Middle frontal gyrus (tissue), 1 donor: ENCODE measurements around the gene MIGA2.
"Not testable (repeated sequence)": the region's sequence is repeated elsewhere in the genome, so short reads cannot be mapped to it uniquely, and the experiment has no call there.

ENCODE experiments used
- DNase-seq: peaks from one replicate; pipeline ENCODE4 v3.0.0-alpha.2; 2015; ENCODE audit warnings: low spot score; ENCODE audit errors: extremely low spot score

The MIGA2 gene

DNA sequence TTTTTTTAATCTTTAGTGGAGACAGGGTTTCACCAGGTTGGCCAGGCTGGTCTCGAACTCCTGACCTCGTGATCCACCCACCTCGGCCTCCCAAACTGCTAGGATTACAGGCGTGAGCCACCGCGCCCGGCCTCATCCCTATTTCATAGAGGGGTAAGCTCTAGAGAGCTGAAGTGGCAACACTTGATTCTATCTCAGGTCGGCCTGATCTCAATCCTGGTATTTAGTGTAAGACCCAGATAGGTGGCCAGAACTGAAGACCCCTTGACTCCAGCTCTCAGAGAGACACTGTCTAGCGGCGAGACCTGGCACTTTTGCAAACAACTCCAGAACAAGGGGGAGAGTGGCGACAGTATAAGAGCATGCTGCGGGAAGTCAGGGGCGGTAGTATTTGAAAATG lies 588 bp upstream of the MIGA2 start:
- DNase-seq, result not testable (repeated sequence)

- DNase-seq, result no peak
These were observed 719 bp downstream of the MIGA2 start for GRCh38 chr9:129036923-129037766.

DNA sequence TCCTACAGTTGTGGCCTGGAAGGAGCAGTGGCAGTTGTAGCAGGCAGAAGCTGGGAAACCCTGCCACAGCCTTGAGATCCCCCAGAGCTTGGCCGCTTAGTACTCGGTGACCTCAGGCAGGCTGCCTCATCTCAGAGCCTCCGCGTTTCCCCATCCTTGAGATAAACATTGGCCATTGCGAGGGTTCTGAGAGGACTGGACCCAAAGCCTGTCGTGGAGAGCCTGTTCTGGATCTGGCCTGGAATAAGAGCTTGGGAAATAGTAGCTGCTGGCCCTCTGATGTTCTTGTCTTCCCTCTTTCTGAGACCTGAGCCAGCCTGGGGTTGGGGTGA lies 1.3 kb downstream of the MIGA2 start:
- DNase-seq, result no peak

DNA sequence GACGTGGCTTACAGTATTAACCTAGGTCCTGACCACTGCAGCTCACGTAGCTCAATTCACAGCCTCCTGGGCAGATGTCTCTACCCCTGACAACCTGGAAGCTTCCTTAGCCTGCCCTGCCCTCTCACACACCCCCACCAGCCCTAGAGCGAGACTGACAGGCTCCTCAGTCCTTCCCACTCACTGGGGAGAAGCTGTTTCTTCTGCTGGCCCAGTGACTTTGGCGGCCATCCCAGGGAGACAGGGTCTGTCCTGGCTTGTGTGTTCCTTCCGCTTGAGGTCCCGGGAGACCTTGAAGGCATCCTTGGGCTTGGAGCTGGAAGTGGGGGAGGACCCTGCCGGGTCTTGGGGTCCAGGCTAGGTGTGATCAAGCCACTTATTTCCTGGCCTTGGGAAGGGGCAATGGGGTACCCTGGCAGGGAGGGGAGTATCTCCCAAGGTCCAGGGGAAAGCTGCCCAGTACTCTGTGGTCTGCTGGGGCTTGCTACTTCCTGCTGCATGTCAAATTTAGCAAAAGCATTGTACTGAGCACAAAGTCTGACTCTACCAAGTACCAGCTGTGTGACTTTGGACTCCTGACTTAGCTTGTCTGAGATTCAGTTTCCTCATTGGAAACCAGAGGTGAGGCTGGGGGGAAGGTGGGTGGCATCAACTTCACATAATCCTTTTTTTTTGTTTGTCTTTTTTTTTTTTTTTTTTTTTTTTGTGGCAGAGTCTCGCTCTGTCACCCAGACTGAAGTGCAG lies 1.9 kb downstream of the MIGA2 start:
- no peak for DNase-seq

GRCh38 chr9:129040113-129040643 lies 3.8 kb downstream of the MIGA2 start:
- DNase-seq, result no peak

GRCh38 chr9:129042016-129042415 lies 5.6 kb downstream of the MIGA2 start:
- no peak for DNase-seq

DNA sequence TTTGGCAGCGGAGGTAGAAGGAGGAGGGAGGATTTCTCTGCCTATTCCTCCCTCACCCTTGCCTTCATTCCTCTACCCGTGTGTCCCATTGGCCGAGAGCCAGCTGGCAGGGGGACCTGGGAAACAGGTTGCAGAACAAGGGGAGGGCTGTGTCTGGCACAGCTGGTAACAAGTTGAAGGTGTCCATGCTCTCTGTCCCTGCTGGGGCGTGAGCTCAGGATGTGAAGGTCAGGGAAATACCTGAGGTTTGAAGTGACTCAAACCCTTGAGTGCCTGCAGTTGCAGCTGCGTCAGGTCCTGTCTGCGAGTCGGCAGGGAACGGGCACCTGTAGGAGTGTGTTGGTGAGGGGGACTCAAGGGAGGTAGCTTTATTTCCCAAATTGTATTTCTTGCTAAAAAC lies 16.2 kb downstream of the MIGA2 start:
- no peak for DNase-seq

DNA sequence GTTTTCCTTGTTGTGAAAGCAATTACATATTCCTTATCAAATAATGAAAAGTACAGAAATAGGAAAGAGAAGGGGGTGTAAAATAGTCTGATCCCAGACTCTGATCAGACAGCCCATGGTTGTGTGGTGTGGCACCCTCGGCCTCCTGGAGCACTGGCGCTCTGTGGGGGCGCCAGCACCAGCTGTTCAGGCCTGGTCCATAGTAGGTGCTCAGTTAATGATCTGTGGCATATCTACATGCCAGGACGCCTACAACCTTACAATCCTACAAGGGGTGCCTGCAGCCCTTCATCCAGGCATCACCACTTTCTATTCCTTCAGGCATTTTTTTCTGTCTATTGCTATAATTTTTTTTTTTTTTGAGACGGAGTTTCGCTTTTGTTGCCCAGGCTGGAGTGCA lies 16.6 kb downstream of the MIGA2 start:
- no peak for DNase-seq

- no peak for DNase-seq
These were observed 17.9 kb downstream of the MIGA2 start for GRCh38 chr9:129054163-129054851.

DNA sequence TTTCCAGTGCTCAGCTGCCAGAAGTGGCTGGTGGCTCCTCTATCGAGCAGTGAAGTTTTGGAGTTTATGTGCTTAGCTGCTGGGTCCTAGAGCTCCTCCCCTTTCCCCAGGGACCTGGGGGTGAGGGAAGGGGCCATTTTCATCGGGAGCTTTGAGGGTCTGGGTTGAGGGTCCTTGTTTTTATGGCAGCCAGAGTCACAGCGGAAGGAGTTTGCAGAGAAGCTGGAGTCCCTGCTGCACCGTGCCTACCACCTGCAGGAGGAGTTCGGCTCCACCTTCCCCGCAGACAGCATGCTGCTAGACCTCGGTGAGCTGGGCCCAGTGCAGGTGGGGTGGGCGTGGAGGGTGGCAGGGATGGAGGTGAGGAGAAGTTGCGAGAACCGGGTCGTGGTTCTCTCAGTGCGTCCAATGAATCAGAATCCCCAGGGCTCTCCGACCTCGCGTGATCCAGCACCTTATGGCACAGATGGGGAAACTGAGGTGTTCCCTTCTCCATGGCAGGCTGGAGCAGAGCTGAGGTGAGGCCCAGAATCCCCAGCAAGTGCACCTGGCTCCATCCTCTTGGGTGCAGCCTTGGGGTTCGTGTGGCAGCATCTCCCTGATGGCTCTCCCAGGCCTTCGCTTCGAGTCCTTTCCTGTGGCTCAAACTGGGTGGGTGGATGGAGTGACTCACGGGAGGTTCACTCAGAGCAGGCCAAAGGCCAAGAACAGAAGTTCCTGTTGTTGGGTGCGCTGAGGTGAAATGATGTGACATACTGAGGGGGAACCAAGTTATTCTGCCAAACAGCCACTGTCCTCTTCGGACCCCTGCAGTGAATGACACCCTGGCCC lies 22.8 kb downstream of the MIGA2 start:
- DNase-seq, result no peak

DNA sequence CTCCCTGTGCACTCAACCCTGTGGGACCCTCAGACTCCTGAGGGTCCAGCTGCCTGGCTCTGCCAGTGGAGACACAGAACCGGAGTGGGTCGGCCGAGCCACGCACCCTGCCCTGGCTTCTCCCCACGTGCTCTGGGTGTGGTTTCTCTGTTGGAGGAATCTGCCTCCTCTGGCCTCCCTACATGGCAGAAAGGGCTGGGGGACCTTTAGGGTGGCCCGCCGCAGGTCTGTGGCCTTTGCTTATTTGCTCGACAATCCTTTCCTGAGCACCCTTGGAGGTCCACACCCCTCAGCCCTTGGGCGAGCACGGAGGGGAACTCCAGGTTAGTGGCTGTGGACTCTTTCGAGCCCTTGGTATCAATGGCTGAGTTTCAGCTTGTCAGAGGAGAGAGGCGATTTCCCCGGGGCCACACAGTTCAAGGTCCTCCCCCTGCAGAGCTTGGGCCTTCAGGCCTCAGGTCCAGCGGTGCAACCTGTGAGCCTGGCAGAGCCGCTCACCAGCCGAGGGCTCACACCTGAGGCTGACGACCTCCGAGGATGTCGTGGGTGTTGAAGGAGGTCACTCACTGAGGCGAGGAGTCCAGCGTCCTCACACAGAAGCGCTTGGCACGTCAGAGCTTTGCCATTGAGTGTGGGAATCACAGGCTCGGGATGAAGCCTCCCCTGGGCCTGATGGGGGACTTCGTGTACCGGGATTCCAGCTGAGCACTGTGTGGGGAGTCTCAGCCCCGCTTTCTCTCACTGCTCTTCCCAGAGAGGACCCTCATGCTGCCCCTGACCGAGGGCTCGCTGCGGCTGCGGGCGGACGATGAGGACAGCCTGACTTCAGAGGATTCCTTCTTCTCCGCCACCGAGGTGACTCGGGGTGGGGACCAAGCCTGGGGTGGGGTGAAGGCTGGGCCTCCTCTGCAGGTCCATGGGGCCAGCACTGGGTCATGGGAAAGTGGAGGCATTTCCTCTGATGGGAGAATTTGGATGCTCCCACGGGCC lies 23.7 kb downstream of the MIGA2 start:
- DNase-seq, result no peak

DNA sequence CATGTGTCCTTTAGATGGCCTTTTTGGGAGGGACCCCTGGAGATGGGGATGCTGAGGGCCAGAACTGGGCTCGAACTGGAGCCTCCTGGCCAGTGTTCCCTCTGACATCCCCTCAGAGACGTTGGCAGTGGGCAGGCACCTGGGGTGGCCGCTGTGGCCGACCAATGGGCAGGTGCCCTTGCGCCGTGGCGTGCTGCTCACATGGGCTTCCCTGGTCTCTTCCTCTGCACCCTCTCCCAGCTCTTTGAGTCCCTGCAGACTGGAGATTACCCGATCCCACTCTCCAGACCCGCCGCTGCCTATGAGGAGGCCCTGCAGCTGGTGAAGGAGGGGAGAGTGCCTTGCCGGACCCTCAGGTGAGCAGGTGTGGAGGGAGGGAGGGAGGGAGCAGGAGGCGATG lies 24.6 kb downstream of the MIGA2 start:
- DNase-seq, result no peak

DNA sequence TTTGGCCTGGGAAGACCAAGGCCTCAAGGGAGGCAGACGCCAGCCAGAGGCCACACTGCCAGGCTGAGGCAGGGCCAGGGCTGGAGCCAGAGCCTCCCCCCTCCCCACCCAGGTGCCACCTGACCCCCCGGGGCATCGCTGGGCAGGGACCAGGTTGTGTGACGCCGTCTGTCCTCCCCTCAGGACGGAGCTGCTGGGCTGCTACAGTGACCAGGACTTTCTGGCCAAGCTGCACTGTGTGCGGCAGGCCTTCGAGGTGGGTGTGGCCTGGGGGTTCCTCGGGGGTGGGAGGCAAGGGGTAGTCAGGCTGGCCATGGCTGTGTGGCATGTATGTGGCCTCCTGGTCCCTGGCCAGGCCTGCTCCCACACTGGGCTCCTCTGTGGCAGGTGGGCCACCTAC lies 26.6 kb downstream of the MIGA2 start:
- no peak for DNase-seq

DNA sequence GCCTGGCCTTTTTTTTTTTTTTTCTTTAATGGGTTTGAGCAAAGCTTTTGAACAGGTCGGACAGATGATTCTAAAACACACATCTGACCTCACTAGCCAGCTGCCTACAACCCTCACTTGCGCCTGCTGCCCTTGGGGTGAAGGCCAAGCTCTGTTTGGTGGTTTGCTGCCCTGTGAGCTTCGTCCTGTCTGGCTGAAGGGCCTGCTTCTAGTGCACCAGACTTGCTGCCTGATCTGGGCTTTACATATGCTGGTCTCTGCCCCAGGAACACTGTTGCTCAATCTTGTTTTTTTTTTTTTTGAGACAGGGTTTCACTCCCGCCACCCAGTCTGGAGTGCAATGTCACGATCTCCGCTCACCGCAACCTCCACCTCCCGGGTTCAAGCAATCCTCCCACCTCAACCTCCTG lies 28.1 kb downstream of the MIGA2 start:
- DNase-seq, result no peak

DNA sequence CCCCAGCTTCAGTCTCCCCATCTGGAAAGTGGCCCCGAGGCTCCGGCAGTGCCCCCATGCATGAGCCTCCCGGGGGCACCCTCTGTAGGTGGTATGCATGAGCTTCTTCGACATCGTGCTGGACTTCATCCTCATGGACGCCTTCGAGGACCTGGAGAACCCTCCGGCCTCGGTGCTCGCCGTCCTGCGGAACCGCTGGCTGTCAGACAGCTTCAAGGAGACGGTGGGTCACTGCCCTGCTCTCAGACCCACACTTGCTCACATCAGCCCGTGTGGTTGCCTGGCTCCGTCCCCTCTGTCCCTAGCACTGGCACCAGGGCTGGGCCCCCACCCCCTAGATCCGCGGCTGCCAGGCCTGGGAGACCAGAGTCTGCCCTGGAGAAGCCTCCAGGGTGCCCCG lies 31.7 kb downstream of the MIGA2 start:
- DNase-seq, result no peak

DNA sequence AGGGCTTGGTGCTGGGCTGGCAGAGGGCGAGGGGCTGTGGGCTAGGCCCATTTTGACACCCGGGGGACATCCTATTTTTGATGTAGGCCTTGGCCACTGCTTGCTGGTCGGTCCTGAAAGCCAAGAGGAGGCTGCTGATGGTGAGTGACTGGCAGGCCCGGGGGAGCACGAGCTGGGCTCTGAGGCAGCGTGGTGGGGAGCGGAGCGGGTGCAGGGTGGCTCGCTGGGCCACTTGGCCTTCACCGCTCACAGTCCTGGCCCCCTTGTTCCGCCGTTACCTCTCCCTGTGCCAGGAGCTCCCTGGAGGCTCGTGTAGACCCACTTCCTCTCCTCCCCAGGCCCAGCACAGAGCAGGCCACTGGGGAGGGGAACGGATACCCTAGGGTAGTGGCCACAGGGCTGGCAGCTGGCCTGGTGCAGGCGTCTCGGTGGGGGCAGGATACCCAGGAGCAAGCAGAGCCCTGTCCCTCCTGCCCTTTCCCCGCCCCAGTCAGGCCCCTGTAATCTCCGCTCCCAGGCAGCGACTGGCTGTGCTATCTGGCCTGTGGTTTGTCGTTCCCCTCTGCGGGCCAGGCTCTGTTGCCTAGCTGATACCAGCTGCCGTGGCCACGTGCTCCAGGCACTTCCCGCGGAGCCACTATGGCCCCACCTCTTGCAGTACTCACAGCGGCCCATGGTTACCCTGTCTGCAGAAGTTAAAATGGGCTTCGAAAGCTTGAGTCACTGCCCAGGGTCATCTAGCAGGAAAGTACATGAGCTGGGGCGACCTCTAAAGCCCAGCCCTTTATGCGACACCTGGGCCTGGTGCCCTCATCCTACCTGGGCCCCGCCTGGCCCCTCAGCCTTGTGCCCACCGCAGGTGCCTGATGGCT lies 32.8 kb downstream of the MIGA2 start:
- DNase-seq, result no peak

DNA sequence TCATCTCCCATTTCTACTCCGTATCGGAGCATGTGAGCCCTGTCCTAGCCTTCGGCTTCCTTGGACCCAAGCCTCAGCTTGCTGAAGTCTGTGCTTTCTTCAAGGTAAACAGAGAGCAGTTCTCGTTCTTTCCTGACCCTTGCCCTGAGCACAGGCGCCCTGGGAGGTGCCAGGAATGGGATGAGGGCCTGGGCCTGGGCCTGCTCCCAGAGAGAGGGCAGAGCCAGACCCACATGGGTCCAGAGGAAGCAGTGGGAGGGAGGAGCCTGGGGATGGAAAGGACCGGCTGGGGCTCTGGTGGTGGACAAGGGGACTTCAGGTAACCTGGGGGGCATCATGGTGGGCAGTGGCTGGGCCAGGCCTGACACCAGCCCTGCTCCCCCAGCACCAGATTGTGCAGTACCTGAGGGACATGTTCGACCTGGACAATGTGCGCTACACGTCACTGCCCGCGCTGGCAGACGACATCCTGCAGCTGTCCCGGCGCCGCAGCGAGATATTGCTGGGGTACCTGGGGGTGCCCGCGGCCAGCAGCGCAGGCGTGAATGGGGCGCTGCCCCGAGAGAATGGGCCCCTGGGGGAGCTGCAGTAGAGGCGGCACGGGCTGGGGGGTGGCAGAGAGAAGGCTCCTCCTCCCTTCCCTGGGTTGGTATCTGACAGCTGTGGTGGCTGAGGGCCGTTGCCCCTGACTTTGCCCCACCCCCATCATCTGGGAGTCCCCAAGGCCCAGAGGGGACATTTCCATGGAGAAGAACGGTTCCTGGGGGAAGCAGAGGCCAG lies 33.6 kb downstream of the MIGA2 start:
- DNase-seq, result no peak
